Measurements from ENCODE around the gene BAG2. TPM values are rescaled to one million over a fixed set of nuclear protein-coding genes. Genes with fewer than 3 reads are reported as not detected.

The BAG2 gene
- total and polyA plus RNA-seq, 2 of the 4 experiments (the other 2 are of a cell fraction): 8.1 to 10.0 TPM

DNA sequence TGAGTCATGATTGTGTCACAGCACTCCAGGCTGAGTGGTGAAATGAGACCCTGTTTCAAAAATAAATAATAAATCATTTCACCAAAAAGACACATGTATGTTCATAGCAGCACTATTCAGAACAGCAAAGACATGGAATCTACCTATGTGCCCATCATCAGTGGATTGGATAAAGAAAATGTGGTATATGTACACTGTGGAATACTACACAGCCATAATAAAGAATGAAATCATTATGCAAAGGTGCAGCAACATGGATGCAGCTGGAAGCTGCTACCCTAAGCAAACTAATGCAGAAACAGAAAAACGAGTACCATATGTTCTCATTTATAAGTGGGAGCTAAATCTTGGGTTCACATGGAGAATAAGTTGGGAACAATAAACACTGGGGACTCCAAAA, 49.0 kb upstream of the BAG2 start:
- Histone ChIP-seq H2AK9ac (replicated peaks; ENCODE audit: low read depth, low read length, poor library complexity) (no peak overlapping the region), H3K27ac (ENCODE audit: insufficient read depth, low read length) (no peak overlapping the region), H3K79me1 (ENCODE audit: low read depth in 1 of 2, low read length in 2 of 2) (peaks cover 22 to 34% of the 10 kb centered on the region in 2 experiments), H3K4me3 (ENCODE audit: insufficient read depth, low read depth, low read length) (no peak overlapping the region), H3K9me1 (ENCODE audit: insufficient read depth, low read length) (no peaks in the 10 kb centered on the region), H4K91ac (ENCODE audit: insufficient read depth, low read depth, low read length) (no peak overlapping the region), H4K5ac (ENCODE audit: low read depth, low read length) (no peak overlapping the region), H3K23ac (ENCODE audit: low read depth, low read length) (no peak overlapping the region), H2AFZ (replicated peaks; ENCODE audit: low read length, poor library complexity) (no peak overlapping the region), H2BK5ac (ENCODE audit: low read depth, low read length, poor library complexity, severe bottlenecking) (no peak overlapping the region), H4K8ac (ENCODE audit: low read depth in 2 of 2, low read length in 2 of 2) (no peak overlapping the region), H3K56ac (ENCODE audit: extremely low read depth, insufficient read depth, low read length) (no peak overlapping the region), H4K20me1 (ENCODE audit: insufficient read depth, low read length) (no peaks in the 10 kb centered on the region; the same call in 1 of the 2 replicates), H3K27me3 (ENCODE audit: control insufficient read depth, insufficient read depth, low read length) (no peaks in the 10 kb centered on the region), H3K4me1 (ENCODE audit: control insufficient read depth, insufficient read depth, low read length) (no peaks in the 10 kb centered on the region), H2AK5ac (ENCODE audit: low read depth, low read length) (no peak overlapping the region), H3K4me2 (ENCODE audit: low read depth, low read length) (no peak overlapping the region), H2BK120ac (ENCODE audit: low read depth, low read length) (no peak overlapping the region), H3K4ac (ENCODE audit: low read depth, low read length) (no peak overlapping the region), H3K9me3 (ENCODE audit: control insufficient read depth, insufficient read depth, low read length) (no peaks in the 10 kb centered on the region), H2BK15ac (ENCODE audit: low read depth, low read length) (no peak overlapping the region), H2BK20ac (ENCODE audit: low read depth, low read length) (no peak overlapping the region), H3K18ac (ENCODE audit: low read depth, low read length) (no peak overlapping the region), H3K14ac (replicated peaks; ENCODE audit: low read depth, low read length) (no peak overlapping the region), H3K9ac (ENCODE audit: low read depth, low read length) (no peak overlapping the region), H3K36me3 (ENCODE audit: control insufficient read depth, insufficient read depth, low read length) (0 out of 2 replicates have a peak, but pooled peaks cover 2% of the 10 kb centered on the region)
- ChIA-PET CTCF (no interaction called here), POLR2A (ENCODE audit: unreplicated experiment) (no interaction called here)
- no peak for ATAC-seq (ENCODE audit: low read depth)
- DNase-seq: no peak
- WGBS, 2 experiments (ENCODE audit: extremely low coverage in 2 of 2, insufficient read length in 1 of 2): no CpG with 5 or more reads among the region's 1 CpG
- in situ Hi-C loops (cut with MboI; ENCODE audit: low sequenced_read_pairs): no loop called here
- BruUV-seq (replicated peaks): no TSS peak
- TF ChIP-seq, protein P1, sequence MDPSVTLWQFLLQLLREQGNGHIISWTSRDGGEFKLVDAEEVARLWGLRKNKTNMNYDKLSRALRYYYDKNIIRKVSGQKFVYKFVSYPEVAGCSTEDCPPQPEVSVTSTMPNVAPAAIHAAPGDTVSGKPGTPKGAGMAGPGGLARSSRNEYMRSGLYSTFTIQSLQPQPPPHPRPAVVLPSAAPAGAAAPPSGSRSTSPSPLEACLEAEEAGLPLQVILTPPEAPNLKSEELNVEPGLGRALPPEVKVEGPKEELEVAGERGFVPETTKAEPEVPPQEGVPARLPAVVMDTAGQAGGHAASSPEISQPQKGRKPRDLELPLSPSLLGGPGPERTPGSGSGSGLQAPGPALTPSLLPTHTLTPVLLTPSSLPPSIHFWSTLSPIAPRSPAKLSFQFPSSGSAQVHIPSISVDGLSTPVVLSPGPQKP (IDR thresholded peaks at IDR 0.05; ENCODE audit: borderline replicate concordance, low read depth, low read length): no peak
- no peak for TF ChIP-seq NFE2L2 (IDR thresholded peaks at IDR 0.05; ENCODE audit: low read depth, low read length)
- TF ChIP-seq CEBPB (IDR thresholded peaks at IDR 0.05; ENCODE audit: low read depth, low read length): no peak
- TF ChIP-seq, protein P2, sequence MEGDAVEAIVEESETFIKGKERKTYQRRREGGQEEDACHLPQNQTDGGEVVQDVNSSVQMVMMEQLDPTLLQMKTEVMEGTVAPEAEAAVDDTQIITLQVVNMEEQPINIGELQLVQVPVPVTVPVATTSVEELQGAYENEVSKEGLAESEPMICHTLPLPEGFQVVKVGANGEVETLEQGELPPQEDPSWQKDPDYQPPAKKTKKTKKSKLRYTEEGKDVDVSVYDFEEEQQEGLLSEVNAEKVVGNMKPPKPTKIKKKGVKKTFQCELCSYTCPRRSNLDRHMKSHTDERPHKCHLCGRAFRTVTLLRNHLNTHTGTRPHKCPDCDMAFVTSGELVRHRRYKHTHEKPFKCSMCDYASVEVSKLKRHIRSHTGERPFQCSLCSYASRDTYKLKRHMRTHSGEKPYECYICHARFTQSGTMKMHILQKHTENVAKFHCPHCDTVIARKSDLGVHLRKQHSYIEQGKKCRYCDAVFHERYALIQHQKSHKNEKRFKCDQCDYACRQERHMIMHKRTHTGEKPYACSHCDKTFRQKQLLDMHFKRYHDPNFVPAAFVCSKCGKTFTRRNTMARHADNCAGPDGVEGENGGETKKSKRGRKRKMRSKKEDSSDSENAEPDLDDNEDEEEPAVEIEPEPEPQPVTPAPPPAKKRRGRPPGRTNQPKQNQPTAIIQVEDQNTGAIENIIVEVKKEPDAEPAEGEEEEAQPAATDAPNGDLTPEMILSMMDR (conservative IDR thresholded peaks at IDR 0.05; ENCODE audit: low read depth, low read length): no peak
- no peak for TF ChIP-seq SMC3 (IDR thresholded peaks at IDR 0.05; ENCODE audit: low read depth, low read length)
- TF ChIP-seq RAD21 (IDR thresholded peaks at IDR 0.05; ENCODE audit: low read length): no peak
- TF ChIP-seq RCOR1 (IDR thresholded peaks at IDR 0.05; ENCODE audit: insufficient replicate concordance, low read length): no peak
- TF ChIP-seq FOS (IDR thresholded peaks at IDR 0.05; ENCODE audit: low read depth, low read length): no peak
- TF ChIP-seq RFX5 (IDR thresholded peaks at IDR 0.05; ENCODE audit: low read depth, low read length): no peak
- TF ChIP-seq CHD1 (IDR thresholded peaks at IDR 0.05; ENCODE audit: low read depth, low read length): no peak
- no peak for TF ChIP-seq BHLHE40 (IDR thresholded peaks at IDR 0.05; ENCODE audit: low read depth, low read length)
- no peak for TF ChIP-seq POLR2A (IDR thresholded peaks at IDR 0.05; ENCODE audit: low read depth, low read length)
- TF ChIP-seq MAFK (IDR thresholded peaks at IDR 0.05; ENCODE audit: low read depth, low read length): no peak
- TF ChIP-seq, protein P3, sequence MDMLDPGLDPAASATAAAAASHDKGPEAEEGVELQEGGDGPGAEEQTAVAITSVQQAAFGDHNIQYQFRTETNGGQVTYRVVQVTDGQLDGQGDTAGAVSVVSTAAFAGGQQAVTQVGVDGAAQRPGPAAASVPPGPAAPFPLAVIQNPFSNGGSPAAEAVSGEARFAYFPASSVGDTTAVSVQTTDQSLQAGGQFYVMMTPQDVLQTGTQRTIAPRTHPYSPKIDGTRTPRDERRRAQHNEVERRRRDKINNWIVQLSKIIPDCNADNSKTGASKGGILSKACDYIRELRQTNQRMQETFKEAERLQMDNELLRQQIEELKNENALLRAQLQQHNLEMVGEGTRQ (IDR thresholded peaks at IDR 0.05; ENCODE audit: low read depth, low read length): no peak
- no peak for TF ChIP-seq MXI1 (IDR thresholded peaks at IDR 0.05; ENCODE audit: borderline replicate concordance, low read depth, low read length)
- no peak for TF ChIP-seq MAZ (IDR thresholded peaks at IDR 0.05; ENCODE audit: borderline replicate concordance, low read depth, low read length)
- dilution Hi-C loops (cut with HindIII; ENCODE audit: low sequenced_read_pairs, unreplicated experiment): no loop called here
- intact Hi-C loops (cut with micrococcal nuclease): no loop called here
